Panc1 (cell line): ENCODE results near the gene KCNA5. TPM values are rescaled to one million over a fixed set of nuclear protein-coding genes. Genes with fewer than 3 reads are reported as not detected.

Source experiments
- ATAC-seq: fragments of 200-7000 bp; cut with Tn5 transposase; 2 replicates; pipeline ENCODE4 v1.9.1; 2020; ENCODE audit warnings: mild to moderate bottlenecking, moderate library complexity
- BruUV-seq: library from RNA; stranded (reverse); fragments of 400-500 nt; replicated peaks from 2 replicates; lab custom pipeline; 2021; lab: Mats Ljungman, UMichigan
- CTCF ChIA-PET: fragments of 300-600 bp; sonication (Branson Sonifier 250); formaldehyde crosslinking; loops from one replicate; lab custom pipeline; 2022; ENCODE audit warnings: antibody characterized with exemption; lab: Charles Lee
- POLR2A ChIA-PET: fragments of 300-600 bp; sonication (Branson Sonifier 250); formaldehyde crosslinking; loops from one replicate; lab custom pipeline; 2022; ENCODE audit warnings: antibody characterized with exemption; lab: Charles Lee
- DNase-seq: peaks from one replicate; pipeline ENCODE4 v3.0.0-alpha.2; 2010; ENCODE audit warnings: low read depth, low spot score
- H3K27ac ChIP-seq: 2 replicates; pipeline ENCODE4 v1.5.1; 2011; ENCODE audit warnings: mild to moderate bottlenecking, low read length, inconsistent platforms
- H3K27me3 ChIP-seq: fragments of 200-500 bp; sonication (Bioruptor generic); 2 replicates; pipeline ENCODE4 v1.6.0; 2014; ENCODE audit warnings: low read length, inconsistent platforms; ENCODE audit not compliant: control insufficient read depth, insufficient read depth
- H3K36me3 ChIP-seq: fragments of 200-500 bp; sonication (Bioruptor generic); 2 replicates; pipeline ENCODE4 v1.5.1; 2014; ENCODE audit warnings: inconsistent platforms, mild to moderate bottlenecking, low read length, moderate library complexity; ENCODE audit not compliant: control insufficient read depth, insufficient read depth
- H3K4me1 ChIP-seq: 2 replicates; pipeline ENCODE4 v1.5.1; 2011; ENCODE audit warnings: inconsistent platforms, mild to moderate bottlenecking, low read length, moderate library complexity; ENCODE audit not compliant: control insufficient read depth, insufficient read depth
- H3K4me3 ChIP-seq, 2 experiments: 2 replicates each; pipeline ENCODE4 v1.5.1; 2011 to 2012; ENCODE audit warnings: low read depth in 2 of 2, low read length in 2 of 2, mild to moderate bottlenecking in 2 of 2, inconsistent platforms in 1 of 2, moderate library complexity in 1 of 2
- H3K9me3 ChIP-seq: fragments of 200-500 bp; sonication (Bioruptor generic); 2 replicates; pipeline ENCODE4 v1.5.1; 2014; ENCODE audit warnings: low read depth, mild to moderate bottlenecking, inconsistent platforms, low read length, moderate library complexity; ENCODE audit not compliant: control insufficient read depth, insufficient read depth
- CTCF ChIP-seq: fragments of 450-650 bp; IDR thresholded peaks from 2 replicates; pipeline ENCODE4 v1.5.1; 2017; ENCODE audit warnings: mild to moderate bottlenecking
- POLR2AphosphoS5 ChIP-seq: IDR thresholded peaks from 2 replicates; pipeline ENCODE4 v1.6.1; 2012; ENCODE audit warnings: mild to moderate bottlenecking, low read depth, low read length, moderate library complexity
- REST ChIP-seq, 2 experiments: IDR thresholded peaks; 2 replicates each; pipeline ENCODE4 v1.6.1; 2011 to 2012; ENCODE audit warnings: low read depth in 2 of 2, control low read depth in 1 of 2, low read length in 1 of 2, mild to moderate bottlenecking in 1 of 2, moderate library complexity in 1 of 2; ENCODE audit not compliant: insufficient read depth in 1 of 2
- SIN3A ChIP-seq: IDR thresholded peaks from 2 replicates; pipeline ENCODE4 v1.6.1; 2012; ENCODE audit warnings: low read depth, mild to moderate bottlenecking, low read length, moderate library complexity, borderline replicate concordance; ENCODE audit not compliant: insufficient read depth
- TCF7L2 ChIP-seq: IDR thresholded peaks from 2 replicates; pipeline ENCODE4 v1.6.1; 2011; ENCODE audit warnings: mild to moderate bottlenecking, low read depth, low read length, inconsistent platforms
- in situ Hi-C: cut with HindIII; loops from 2 replicates; pipeline ENCODE4 v1.10.0; 2016; ENCODE audit warnings: low sequenced_read_pairs, low pct_unique_long_range_greater_than_20kb
- intact Hi-C: fragments of 100-400 bp; cut with micrococcal nuclease; formaldehyde crosslinking; loops from one replicate; pipeline ENCODE4 v1.10.0; 2022; ENCODE audit not compliant: unreplicated experiment
- total RNA-seq: library from RNA; stranded (reverse); gene quantifications from one replicate; pipeline ENCODE4 v1.2.1, GENCODE V29; 2021; ENCODE audit not compliant: unreplicated experiment

KCNA5 gene
- total RNA-seq, 1 experiment from 2014 or later: not detected

GRCh38 chr12:5088586-5089264 is 45.0 kb downstream of the KCNA5 start:
- ATAC-seq (no peak), DNase-seq (no peak)
- CTCF ChIA-PET: no interaction called here
- BruUV-seq: no TSS peak
- Histone ChIP-seq H3K4me1 (no peaks in the 10 kb centered on the region), H3K4me3 (no peak overlapping the region), H3K9me3 (no peaks in the 10 kb centered on the region), H3K27ac (no peak overlapping the region), H3K36me3 (no peaks in the 10 kb centered on the region), H3K27me3 (no peaks in the 10 kb centered on the region)
- POLR2A ChIA-PET: no interaction called here
- intact Hi-C loops: no loop called here
- in situ Hi-C loops: no loop called here
- no peak for TF ChIP-seq REST (IDR thresholded peaks at IDR 0.05; ENCODE audit: insufficient read depth in 1 of 2, low read depth in 2 of 2, low read length in 1 of 2)

- no peak overlapping the region for H3K27ac ChIP-seq
- H3K27me3 ChIP-seq: no peaks in the 10 kb centered on the region; the same call in 1 of the 2 replicates
- no peaks in the 10 kb centered on the region for H3K9me3 ChIP-seq
- intact Hi-C loops: no loop called here
- CTCF ChIA-PET: no interaction called here
- in situ Hi-C loops: no loop called here
- BruUV-seq: no TSS peak
- DNase-seq (no peak), ATAC-seq (no peak)
- POLR2A ChIA-PET: no interaction called here
- no peak overlapping the region for H3K4me3 ChIP-seq
- no peaks in the 10 kb centered on the region for H3K4me1 ChIP-seq
- no peaks in the 10 kb centered on the region for H3K36me3 ChIP-seq
- no peak for TF ChIP-seq REST (IDR thresholded peaks at IDR 0.05; ENCODE audit: insufficient read depth in 1 of 2, low read depth in 2 of 2, low read length in 1 of 2)
- TF ChIP-seq POLR2AphosphoS5: no peak
- no peak for TF ChIP-seq TCF7L2
- no peak for TF ChIP-seq CTCF
- TF ChIP-seq SIN3A: no peak
Observed at GRCh38 chr12:5094551-5094950, 50.9 kb downstream of the KCNA5 start.
